ENCODE data around the gene EFNB2.

DNA sequence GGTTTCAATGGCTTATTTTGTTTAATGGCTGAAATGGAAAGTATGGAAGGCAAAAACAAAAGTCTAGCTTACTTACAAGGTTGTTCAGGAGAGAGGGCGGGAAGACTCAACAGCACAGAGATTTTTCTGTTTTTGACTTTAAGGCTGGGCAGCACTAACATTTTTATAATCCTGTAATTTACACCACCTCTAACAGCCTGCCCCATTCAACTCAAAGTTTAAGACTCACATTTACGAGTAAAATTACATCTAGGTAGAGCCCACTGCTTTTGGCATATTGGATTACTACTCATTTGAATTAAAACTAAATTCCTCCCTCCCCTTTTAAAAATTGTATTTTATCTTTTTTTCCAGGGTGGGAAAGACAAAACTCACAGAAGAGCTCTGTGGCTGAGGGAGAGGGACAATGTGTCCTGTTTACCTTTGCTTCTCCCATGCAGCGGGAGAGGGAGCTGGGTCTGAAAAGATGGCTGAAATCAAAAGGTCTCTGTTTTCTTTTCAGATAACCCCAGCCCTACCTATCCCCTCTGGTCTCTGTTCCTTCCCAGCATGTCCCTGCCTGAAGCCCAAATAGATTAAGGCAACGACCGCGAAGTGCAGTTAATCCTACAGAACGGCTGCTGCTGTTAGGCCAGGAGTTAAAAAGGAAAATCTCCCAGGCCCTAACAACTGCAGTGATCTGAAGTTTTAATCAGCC is 6.6 kb downstream of the EFNB2 start:
- TF ChIP-seq, protein P1, sequence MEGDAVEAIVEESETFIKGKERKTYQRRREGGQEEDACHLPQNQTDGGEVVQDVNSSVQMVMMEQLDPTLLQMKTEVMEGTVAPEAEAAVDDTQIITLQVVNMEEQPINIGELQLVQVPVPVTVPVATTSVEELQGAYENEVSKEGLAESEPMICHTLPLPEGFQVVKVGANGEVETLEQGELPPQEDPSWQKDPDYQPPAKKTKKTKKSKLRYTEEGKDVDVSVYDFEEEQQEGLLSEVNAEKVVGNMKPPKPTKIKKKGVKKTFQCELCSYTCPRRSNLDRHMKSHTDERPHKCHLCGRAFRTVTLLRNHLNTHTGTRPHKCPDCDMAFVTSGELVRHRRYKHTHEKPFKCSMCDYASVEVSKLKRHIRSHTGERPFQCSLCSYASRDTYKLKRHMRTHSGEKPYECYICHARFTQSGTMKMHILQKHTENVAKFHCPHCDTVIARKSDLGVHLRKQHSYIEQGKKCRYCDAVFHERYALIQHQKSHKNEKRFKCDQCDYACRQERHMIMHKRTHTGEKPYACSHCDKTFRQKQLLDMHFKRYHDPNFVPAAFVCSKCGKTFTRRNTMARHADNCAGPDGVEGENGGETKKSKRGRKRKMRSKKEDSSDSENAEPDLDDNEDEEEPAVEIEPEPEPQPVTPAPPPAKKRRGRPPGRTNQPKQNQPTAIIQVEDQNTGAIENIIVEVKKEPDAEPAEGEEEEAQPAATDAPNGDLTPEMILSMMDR (IDR thresholded peaks at IDR 0.05), result no peak
- no peak for TF ChIP-seq POLR2A (IDR thresholded peaks at IDR 0.05)
